Dermis microvascular lymphatic vessel endothelial cell (primary cell): Measurements from ENCODE around the gene IGFBP7. TPM values are rescaled to one million over a fixed set of nuclear protein-coding genes. Genes with fewer than 3 reads are reported as not detected.

ENCODE experiments used
- DNase-seq, 2 donors: peaks; one replicate each; pipeline versions ENCODE4 v3.0.0 to v3.0.0-alpha.2; 2010; ENCODE audit warnings: low read depth in 2 of 2
- total RNA-seq: library from RNA; depleted of rRNA; stranded (reverse); fragments of >200 nt; gene quantifications from 2 replicates; pipeline ENCODE4 v1.2.1, GENCODE V29; 2014

IGFBP7 gene, protein sequence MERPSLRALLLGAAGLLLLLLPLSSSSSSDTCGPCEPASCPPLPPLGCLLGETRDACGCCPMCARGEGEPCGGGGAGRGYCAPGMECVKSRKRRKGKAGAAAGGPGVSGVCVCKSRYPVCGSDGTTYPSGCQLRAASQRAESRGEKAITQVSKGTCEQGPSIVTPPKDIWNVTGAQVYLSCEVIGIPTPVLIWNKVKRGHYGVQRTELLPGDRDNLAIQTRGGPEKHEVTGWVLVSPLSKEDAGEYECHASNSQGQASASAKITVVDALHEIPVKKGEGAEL
- 598 and 1,706 TPM in 2 replicates for total RNA-seq

DNA sequence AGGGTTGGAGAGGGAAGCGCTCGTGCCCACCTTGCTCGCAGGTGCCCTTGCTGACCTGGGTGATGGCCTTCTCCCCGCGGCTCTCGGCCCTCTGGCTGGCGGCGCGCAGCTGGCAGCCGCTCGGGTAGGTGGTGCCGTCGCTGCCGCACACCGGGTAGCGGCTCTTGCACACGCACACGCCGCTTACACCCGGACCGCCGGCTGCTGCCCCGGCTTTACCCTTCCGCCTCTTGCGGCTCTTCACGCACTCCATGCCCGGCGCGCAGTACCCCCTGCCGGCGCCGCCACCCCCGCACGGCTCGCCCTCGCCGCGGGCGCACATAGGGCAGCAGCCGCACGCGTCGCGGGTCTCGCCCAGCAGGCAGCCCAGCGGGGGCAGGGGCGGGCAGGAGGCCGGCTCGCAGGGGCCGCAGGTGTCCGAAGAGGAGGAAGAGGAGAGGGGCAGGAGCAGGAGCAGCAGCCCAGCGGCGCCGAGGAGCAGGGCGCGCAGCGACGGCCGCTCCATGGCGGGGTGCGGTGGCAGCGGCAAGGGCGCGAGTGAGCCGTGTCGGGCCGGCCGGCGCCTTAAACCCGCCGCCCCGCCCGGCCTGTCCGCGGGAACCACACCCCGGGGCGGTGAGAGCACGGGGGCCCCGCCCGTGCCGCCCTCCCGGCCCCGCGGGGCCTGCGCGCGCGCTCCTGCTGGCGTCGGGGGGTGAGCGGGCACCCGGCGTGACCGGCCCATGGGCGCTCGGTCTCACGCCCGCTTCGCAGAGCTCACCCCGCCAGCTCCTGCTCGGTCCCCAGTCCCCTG is at the start of gene IGFBP7:
Gene IGFBP7, minus strand, starts transcription at position 539 of the 793 bp plus-strand sequence. Its CDS starts 34 bp downstream, at position 505.
- DNase-seq, result peak in 1 of 2 donors; percentile 59

DNA sequence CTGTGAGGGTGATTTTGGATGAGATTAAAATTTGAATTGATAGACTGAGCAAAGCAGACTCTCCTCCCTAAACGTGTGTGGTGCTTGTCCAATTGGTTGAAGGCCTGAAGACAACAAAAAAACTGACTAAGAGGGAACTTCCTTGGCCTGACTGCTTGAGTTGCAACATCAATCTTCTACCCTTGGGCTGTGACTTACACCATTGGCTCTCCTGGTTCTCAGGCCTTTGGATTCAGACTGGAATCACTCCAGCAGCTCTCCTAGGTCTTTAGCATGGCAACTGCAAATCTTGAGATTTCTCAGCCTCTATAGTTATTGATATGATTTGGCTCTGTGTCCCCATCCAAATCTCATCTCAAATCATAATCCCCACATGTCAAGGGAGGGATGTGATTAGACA is 49.7 kb upstream of the IGFBP7 start:
- DNase-seq, result no peak

DNA sequence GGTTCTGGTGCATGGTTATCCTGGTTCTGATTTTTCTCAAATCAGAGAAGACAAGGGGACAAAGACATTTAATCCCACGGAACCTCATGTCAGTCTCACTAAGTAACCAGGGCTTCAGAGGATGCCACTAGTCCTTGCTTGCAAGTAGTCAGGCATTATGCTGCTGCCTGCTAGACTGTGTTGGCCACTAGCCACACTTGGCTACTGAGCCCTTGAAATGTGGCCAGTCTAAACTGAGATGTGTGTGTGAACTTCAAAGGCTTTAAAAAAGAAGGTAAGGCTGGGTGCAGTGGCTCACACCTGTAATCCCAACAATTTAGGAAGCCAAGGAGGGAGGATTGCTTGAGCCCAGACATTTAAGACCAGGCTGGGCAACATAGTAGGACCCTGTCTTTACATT is 48.6 kb upstream of the IGFBP7 start:
- DNase-seq, result no peak

DNA sequence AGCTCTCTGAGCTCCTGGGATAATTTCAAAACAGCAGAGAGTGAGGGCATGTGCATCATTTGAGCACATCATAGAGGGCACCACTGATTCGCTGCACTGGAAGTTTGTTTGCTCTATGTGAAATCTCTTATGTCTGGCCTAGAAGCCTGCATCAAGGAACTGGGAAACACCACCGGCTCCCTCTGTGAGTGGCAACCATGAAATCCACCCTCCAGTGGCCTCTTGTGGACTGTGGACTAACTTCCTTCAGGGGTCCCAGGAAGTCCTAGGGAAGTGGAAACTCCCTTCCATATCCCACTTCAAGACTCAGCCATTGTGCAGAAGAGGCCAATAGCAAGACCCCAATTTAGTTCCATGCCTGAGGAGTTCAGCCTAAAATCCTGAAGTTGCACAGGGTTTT is 48.0 kb upstream of the IGFBP7 start:
- no peak for DNase-seq

DNA sequence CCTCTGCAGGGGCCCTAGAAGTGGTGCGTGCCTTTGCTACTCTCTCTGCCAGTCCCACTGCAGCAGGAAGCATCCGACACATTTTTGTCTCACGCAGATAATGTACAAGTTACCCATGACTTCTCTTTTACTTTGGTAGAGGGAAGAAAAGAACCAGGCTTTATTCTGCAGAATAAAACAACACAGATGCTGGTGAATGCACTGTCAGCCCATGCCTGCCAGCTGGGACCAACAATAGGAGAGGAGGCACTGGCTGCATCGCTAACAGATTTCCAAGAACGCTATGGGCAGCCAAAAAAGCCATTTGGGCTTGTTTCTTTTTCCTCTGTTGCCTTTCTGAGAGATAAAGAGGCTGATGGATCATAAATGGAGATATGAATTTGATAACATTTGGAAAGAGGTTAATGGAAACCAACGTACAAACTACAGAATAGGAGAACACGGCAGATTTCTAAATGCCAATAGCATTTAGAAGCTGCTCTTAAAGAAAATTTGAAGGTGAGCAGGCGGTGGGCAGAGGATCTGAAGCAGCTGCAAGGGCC is 47.5 kb upstream of the IGFBP7 start:
- no peak for DNase-seq

DNA sequence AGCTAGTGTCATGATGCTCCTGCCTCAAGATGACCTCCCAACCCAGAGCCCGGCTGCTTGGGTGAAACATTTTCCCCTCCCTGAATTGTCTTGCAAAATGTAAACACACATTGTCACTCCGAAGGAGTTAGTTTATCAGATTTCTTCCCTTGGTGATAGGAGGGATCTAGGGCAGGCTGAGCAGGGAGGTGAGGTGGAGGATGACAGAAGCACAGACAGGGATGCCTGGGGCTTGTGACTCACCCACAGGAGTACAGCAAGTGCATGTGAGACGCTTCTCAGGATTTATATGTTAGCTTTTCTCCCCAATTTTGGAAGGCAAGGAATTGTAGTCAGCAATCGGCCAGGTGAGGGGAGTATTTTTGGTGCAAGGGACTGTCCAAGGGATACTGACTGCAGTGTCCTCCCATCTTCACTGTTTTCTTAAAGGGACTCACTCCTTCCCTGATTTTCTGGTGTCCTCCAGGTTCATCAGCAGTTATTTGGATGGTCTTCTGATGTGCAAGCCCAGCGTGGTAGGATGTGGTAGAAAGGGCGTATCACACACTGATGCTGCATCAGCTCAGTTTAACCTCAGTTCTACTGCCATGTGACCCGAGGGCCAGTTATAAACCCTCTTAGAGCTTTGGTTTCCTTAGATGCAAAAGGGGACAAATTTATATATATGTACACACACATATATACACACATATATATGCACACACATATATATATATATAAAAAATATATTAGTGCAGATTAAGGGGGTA is 46.2 kb upstream of the IGFBP7 start:
- no peak for DNase-seq

DNA sequence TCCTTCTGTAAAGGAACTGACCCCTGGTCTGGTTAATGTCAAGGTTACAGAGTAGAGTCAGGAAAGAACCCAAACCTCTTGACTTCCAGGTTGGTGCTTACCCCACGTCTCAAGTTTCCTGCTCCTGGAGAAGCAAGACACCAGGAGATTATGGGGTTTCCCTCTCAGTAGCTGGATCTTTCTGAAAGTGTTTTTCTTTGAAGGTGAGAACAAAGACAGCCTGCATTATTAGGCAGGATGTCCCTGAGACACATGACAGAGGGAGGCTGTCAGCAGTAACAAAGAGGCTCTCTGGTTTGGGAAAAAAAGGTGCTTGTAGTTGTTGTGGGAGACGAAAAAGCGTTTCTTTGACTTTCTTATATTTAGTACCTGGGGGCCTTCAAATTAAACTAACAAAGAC is 44.7 kb upstream of the IGFBP7 start:
- no peak for DNase-seq

DNA sequence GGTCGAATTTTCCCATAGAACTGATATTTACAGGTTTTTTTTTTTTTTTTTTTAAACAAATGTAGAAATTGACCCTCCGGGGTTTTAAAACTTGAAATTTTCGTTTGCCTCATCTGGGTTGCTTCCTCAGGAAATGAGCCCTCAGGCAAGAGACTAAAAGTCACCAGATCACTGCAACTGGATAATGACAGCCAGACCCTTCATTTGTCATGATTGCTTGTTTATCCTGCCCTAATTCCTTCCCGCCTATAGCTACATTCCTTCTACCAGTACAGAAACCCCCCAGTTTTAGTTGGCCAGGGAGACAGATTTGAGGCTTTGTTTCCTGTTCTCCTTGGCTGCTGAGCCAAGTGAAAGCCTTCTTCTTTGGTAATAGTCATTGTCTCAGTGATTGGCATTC is 44.0 kb upstream of the IGFBP7 start:
- peak in 1 of 2 donors; percentile 47 for DNase-seq

DNA sequence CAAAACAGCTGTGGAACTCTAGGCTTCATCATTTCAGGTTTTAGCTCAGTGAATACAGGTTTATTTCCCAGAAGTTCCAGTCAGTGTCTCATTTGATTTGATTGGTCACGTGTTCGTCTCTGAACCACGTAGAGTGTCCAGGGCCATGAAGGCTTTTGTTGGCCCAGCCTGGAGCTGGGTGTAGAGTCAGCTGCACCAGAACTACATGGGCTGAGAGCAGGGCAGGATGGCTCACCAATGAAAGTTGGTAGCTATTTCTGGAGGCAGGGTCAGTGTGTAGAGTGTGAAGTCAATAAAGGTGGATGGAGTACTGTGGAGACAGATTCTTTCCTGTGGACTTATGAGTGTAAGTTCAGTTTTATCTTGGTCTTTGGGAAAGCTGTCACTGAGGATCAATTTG is 43.0 kb upstream of the IGFBP7 start:
- DNase-seq, result no peak

DNA sequence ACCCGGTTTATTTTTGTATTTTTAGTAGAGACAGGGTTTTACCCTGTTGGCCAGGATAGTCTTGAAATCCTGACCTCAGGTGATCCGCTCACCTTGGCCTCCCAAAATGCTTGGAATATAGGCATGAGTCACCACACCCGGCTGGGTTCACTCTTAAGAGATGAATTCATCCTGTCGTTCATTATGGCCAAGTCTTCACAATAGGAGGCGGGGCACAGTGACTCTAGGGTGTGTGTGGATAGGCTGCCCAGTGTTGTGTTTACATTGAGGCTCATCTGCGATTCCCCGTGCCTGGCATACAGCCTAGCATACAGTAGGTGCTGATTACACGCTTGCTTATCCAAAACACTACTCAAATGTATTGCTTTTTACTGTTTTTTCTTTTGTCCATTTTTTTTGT is 41.3 kb upstream of the IGFBP7 start:
- peak in 1 of 2 donors; percentile 76 for DNase-seq

DNA sequence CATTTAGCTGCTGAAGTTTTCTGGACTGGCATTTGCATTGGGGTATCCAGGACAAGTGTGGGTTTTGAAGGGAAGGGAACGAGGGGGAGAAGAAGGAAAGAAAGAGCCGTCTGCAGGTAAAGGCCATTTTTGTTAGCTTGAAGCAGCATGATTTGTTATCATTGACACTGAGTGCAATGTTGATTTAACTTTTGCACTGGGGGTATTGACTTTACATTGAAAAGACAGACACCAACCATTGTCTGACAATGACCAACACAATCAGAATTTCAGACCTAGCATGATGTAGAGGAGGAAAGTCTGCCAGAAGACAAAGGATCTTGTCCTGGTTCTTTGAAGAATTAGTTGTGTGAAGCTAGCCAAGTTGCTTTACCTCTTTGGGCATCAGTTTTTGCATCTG is 39.6 kb upstream of the IGFBP7 start:
- DNase-seq, result no peak

DNA sequence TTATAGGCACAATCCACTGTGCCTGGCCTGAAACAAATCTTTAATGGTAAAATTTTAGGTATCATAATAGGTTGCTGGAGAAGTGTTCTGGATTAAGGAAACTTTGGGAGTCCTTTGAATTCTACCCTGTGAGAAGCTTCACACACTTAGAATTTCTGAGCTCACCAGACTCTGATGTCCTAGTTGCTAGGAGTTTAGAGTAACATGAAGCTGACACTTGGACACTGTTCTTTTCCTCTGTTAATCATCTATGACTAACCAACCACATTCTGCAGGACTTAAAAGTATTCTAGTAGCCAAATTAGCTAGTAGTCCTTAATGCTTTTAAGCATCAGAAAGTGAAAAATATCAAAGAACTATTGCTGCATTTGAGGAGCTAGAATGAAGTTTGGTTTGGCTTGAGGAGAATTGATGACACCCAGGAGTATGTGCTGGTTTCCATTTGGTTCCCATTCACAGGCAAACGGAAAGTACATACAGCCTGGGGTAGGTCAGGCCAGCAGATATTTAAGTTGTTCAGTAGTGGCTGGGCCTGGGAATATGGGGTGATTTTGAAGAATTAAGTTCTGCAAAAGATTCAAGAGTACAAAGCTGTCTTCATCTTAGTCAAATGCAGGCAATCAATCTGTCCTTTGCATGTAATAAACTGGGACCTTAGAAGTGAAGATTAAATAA is 38.8 kb upstream of the IGFBP7 start:
- no peak for DNase-seq

DNA sequence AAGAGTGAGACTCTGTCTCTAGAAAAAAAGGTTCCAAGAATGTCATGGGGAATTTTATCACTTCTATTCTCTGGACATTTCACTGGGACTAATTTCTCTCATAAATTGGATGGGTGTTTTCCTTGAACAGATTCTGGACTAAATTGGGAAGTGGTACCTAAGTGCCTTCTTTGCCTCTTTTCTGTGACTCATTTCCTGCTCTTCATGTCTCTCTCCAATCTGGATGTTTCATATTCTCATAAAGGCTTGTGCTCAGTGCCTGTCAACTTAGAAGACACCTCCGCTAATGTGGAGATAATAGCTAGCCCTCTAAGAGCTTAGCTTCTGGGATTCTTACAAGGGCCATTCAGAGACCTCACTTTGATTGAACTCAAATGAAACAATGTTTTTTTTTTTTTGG is 38.0 kb upstream of the IGFBP7 start:
- DNase-seq, result no peak

DNA sequence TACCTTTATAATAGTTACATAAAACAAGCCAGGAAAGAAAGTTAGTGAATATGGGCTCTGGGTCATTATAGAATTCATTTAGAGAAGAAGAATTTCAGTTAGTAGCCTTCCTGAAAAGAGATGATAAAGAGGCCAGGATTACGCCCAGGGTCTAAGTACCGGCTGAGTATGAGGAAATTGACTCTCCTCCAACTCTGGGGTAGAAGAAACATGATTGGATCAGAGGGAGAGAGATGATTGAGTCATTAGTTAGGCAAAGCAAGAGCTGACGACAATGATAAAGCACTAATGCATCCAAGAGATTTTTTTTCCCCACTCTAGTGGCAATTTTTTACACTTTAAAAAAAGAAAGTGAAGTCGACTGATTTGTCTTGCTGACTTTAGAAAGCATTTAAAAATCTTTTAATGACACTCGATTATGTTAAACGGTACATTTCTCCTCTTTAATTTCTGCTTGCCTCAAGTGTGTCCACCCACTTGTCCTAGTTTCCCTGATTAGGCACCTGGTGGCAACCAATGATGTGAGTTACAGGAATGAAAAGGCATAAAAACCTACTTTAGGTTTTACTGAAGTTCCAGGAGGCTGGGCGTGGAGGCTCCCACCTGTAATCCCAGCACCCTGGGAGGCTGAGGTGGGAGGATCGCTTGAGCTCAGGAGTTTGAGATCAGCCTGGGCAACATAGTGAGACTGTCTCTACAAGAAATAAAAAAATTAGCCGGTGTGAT is 37.3 kb upstream of the IGFBP7 start:
- DNase-seq, result no peak

DNA sequence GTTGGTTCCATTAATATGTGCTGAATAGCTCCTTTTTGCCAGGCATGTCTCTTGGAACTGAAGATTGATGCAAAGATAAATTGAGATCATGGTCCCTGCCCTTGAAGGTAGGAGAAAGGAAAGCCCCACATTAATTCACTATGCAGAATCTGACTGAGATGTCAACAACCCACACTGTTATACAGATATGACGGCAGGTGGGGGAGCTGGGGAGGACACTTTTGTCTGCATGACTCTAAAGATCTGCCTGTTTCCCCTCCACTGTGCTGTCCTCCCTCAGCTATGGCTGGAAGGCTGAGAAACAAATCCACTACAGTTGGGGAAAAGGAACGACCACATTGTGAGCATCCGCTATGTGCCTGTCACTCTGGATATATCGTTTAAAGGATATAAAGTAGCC is 36.3 kb upstream of the IGFBP7 start:
- DNase-seq, result no peak

DNA sequence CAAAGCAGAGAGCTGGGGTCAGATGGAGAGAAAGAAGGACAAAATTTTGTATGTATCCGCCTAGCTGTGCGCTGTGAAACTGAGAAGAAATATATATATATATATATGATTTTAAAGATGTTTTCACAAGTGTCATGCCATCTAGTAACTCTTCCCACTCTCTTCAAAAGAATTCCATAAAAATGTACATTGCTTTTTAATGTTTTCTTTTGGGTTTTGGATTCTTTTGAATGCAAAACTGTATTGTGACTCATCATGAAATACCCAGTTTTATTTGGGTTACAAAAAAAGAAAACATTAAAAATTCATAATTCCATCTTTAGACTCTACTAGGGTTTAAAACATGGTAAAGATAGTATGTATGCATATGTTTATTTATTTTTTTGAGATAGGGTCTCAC is 34.3 kb upstream of the IGFBP7 start:
- DNase-seq, result no peak

DNA sequence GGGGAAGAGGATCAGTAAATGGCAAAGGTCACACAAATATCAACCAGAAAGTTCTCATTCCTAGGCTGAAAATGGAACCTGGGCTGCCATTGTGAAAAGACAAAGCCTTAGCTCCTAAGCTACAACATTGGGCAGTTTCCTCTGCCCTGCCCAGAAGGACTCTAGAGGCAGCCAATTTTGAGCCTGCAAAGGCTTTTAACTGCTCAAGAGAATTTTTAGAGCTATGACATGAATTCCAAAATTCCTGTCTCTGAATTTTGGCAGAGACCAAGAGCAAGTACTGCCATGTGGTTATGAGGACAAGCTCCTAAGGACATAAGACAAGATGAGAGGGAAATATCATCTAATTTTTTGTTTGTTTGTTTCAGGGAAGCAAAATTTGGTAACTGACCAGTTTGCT is 29.6 kb upstream of the IGFBP7 start:
- no peak for DNase-seq

DNA sequence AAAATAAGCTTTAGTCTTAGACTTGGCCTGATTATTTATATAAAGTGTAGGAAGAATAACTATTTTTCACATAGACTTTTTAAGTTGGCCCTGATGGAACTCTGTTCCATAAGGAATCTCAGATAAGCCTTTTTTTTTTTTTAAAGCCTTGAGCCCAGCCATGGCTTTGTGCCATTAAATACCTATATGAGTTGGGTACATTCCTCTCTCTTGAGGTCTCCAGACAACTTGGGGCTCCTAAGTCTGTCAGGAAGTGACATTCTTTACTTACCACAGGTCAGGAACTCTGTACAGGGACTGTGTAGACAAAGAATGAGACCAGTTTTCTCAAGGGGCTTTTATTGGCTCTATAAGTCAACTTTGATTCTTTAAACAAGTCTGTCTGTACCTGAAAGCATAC is 27.1 kb upstream of the IGFBP7 start:
- DNase-seq, result peak in 1 of 2 donors; percentile 64

DNA sequence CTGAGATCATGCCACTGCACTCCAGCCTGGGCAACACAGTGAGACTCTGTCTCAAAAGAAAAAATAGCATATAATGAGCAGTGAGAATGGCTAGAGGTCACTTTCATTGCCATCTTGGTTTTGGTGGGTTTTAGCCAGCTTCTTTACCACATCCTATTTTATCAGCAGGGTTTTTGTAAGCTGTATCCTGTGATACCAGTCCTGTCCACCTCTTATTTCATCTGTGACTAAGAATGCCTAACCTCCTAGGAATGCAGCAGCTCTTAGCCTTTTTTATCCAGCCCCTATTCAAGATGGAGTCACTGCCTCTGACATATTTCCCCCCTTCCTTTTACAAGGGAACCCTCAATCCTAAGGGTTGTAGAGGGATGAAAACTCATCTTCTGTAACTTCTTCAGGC is 26.1 kb upstream of the IGFBP7 start:
- DNase-seq, result peak in 1 of 2 donors; percentile 52

DNA sequence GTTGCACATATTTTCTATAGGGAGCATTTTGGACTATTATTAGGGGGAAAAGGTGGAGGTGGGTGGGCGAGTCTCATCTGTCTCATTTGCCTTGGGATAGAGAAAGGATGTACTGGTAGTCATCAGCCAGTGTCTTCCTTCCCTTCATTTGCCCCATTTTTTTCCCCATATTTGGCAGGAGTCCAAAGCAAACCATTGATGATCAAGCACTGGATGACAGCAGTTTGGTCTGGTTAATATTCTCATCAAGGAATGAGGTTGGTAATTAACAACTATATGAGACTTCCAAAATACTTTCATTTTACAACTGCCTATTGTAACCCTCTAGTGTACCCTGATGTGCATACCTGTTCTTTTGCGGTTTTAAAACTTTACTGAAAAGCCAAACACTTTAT is 22.6 kb upstream of the IGFBP7 start:
- DNase-seq, result peak in 1 of 2 donors; percentile 54
